Fibroblast of lung (primary cell): ENCODE data around the gene ATF7IP. TPM values are rescaled to one million over a fixed set of nuclear protein-coding genes. Genes with fewer than 3 reads are reported as not detected.

Experiments used
- DNase-seq, 2 donors: peaks; one replicate each; pipeline versions ENCODE4 v3.0.0 to v3.0.0-alpha.2; 2010; ENCODE audit warnings: low read depth in 2 of 2
- H2AFZ ChIP-seq: 2 replicates; pipeline ENCODE4 v1.5.1; 2012; ENCODE audit warnings: low read length, control low read depth, inconsistent platforms
- H3K27ac ChIP-seq: 2 replicates; pipeline ENCODE4 v1.5.1; 2011; ENCODE audit warnings: low read length, control low read depth; ENCODE audit not compliant: insufficient read depth
- H3K27me3 ChIP-seq: 2 replicates; pipeline ENCODE4 v1.5.1; 2011; ENCODE audit warnings: mild to moderate bottlenecking, low read length; ENCODE audit not compliant: control insufficient read depth, insufficient read depth
- H3K36me3 ChIP-seq: 2 replicates; pipeline ENCODE4 v1.5.1; 2011; ENCODE audit warnings: low read length; ENCODE audit not compliant: control insufficient read depth, insufficient read depth
- H3K4me1 ChIP-seq: 2 replicates; pipeline ENCODE4 v1.5.1; 2011; ENCODE audit warnings: low read length; ENCODE audit not compliant: control insufficient read depth, insufficient read depth; ENCODE audit errors: extremely low read depth
- H3K4me2 ChIP-seq: 2 replicates; pipeline ENCODE4 v1.5.1; 2011; ENCODE audit warnings: low read length, control low read depth; ENCODE audit not compliant: insufficient read depth; ENCODE audit errors: extremely low read depth
- H3K4me3 ChIP-seq, 4 experiments: fragments of 200-600 bp in 1 of 4; sonication (generic) in 1 of 4; replicated peaks in 1 of 4; 2 replicates each; pipeline ENCODE4 v1.5.1; 2011 to 2016; ENCODE audit warnings: low read length in 4 of 4, low read depth in 3 of 4, mild to moderate bottlenecking in 3 of 4, control low read depth in 2 of 4, inconsistent platforms in 1 of 4, mixed read lengths in 1 of 4; ENCODE audit not compliant: insufficient read depth in 1 of 4; ENCODE audit errors: control extremely low read depth in 1 of 4
- H3K79me2 ChIP-seq: 2 replicates; pipeline ENCODE4 v1.5.1; 2012; ENCODE audit warnings: mild to moderate bottlenecking, low read length, inconsistent platforms; ENCODE audit not compliant: control insufficient read depth, insufficient read depth
- H3K9ac ChIP-seq: 2 replicates; pipeline ENCODE4 v1.5.1; 2011; ENCODE audit warnings: mild to moderate bottlenecking, low read length, control low read depth; ENCODE audit not compliant: insufficient read depth
- H3K9me3 ChIP-seq: 2 replicates; pipeline ENCODE4 v1.5.1; 2012; ENCODE audit warnings: low read depth, low read length; ENCODE audit not compliant: control insufficient read depth, insufficient read depth
- H4K20me1 ChIP-seq: 2 replicates; pipeline ENCODE4 v1.5.1; 2011; ENCODE audit warnings: low read length; ENCODE audit not compliant: control insufficient read depth, insufficient read depth; ENCODE audit errors: extremely low read depth
- EZH2 ChIP-seq: IDR thresholded peaks from 2 replicates; pipeline ENCODE4 v1.5.1; 2012; ENCODE audit warnings: low read length, control low read depth, mild to moderate bottlenecking; ENCODE audit errors: missing control alignments
- polyA plus RNA-seq, 2 donors: library from polyadenylated mRNA; depleted of rRNA in 1 of 2; stranded (reverse) in 1 of 2; unstranded in 1 of 2; fragments of >200 nt; gene quantifications; 2 replicates each; pipeline ENCODE4 v1.2.1, GENCODE V29; 2011 to 2012; ENCODE audit warnings: missing spikeins in 1 of 2
- total RNA-seq: library from RNA; depleted of rRNA; stranded (reverse); fragments of >200 nt; gene quantifications from 2 replicates; pipeline ENCODE4 v1.2.1, GENCODE V29; 2014
- TF ChIP-seq, protein P1 (sequence below), 2 donors: IDR thresholded peaks in 1 of 2; conservative IDR thresholded peaks in 1 of 2; 1 replicate in 1 of 2; 2 replicates in 1 of 2; pipeline ENCODE4 v1.5.1; 2011 to 2012; ENCODE audit warnings: low read length in 2 of 2, control low read depth in 1 of 2, inconsistent platforms in 1 of 2, low read depth in 1 of 2, mild to moderate bottlenecking in 1 of 2

Gene ATF7IP
- total and polyA plus RNA-seq, 2 donors (not counting 1 experiment from before 2014, with no cell fraction given): 13.1 to 18.0 TPM

GRCh38 chr12:14482361-14482760 lies 116.9 kb downstream of the ATF7IP start:
- Histone ChIP-seq H4K20me1 (no peaks in the 10 kb centered on the region), H3K9ac (no peak overlapping the region), H3K79me2 (no peaks in the 10 kb centered on the region), H3K4me3 (no peak overlapping the region), H3K9me3 (no peaks in the 10 kb centered on the region), H3K4me1 (no peaks in the 10 kb centered on the region), H2AFZ (no peak overlapping the region), H3K4me2 (no peak overlapping the region), H3K27ac (no peak overlapping the region), H3K36me3 (no peaks in the 10 kb centered on the region), H3K27me3 (no peaks in the 10 kb centered on the region)
- DNase-seq: no peak
- TF ChIP-seq, protein P1, sequence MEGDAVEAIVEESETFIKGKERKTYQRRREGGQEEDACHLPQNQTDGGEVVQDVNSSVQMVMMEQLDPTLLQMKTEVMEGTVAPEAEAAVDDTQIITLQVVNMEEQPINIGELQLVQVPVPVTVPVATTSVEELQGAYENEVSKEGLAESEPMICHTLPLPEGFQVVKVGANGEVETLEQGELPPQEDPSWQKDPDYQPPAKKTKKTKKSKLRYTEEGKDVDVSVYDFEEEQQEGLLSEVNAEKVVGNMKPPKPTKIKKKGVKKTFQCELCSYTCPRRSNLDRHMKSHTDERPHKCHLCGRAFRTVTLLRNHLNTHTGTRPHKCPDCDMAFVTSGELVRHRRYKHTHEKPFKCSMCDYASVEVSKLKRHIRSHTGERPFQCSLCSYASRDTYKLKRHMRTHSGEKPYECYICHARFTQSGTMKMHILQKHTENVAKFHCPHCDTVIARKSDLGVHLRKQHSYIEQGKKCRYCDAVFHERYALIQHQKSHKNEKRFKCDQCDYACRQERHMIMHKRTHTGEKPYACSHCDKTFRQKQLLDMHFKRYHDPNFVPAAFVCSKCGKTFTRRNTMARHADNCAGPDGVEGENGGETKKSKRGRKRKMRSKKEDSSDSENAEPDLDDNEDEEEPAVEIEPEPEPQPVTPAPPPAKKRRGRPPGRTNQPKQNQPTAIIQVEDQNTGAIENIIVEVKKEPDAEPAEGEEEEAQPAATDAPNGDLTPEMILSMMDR (conservative IDR thresholded peaks at IDR 0.05 in 1 of 2, IDR thresholded peaks at IDR 0.05 in 1 of 2; ENCODE audit: low read depth in 1 of 2, low read length in 2 of 2): no peak
- no peak for TF ChIP-seq EZH2

- TF ChIP-seq, protein P1 (conservative IDR thresholded peaks at IDR 0.05 in 1 of 2, IDR thresholded peaks at IDR 0.05 in 1 of 2; ENCODE audit: low read depth in 1 of 2, low read length in 2 of 2): no peak
- no peak for TF ChIP-seq EZH2
- DNase-seq: no peak
These were observed 117.4 kb downstream of the ATF7IP start for GRCh38 chr12:14482886-14483285.

DNA sequence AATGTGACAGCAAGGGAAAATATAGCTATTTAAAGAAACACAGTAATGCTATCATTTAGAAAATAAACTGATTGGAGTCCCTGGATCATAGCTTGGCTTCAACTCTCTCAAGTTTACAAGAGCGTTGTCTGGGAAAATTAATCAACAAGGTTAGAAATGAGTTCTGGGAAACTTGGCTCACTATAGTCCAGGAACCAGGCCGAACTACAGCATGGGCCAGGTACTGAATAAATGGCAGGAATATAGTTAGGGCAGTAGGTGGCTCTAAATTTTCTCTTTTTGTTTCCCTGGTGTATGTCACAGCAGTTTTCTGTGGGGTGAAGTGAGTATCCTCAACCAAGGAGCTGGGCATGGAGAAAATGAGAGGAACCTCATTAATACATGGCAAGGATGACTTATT lies 129.8 kb downstream of the ATF7IP start:
- peaks cover 7% of the 10 kb centered on the region for H3K36me3 ChIP-seq

More at GRCh38 chr12:14482886-14483285, 117.4 kb downstream of the ATF7IP start:
- no peaks in the 10 kb centered on the region for H4K20me1 ChIP-seq
- H3K27me3 ChIP-seq: no peaks in the 10 kb centered on the region
- H3K27ac ChIP-seq: no peak overlapping the region
- H3K9ac ChIP-seq: no peak overlapping the region
- no peak overlapping the region for H3K4me2 ChIP-seq
- H3K4me3 ChIP-seq: no peak overlapping the region
- no peaks in the 10 kb centered on the region for H3K79me2 ChIP-seq
- no peaks in the 10 kb centered on the region for H3K4me1 ChIP-seq
- no peak overlapping the region for H2AFZ ChIP-seq
- no peaks in the 10 kb centered on the region for H3K9me3 ChIP-seq
- H3K36me3 ChIP-seq: no peaks in the 10 kb centered on the region

More for the DNA sequence above, 129.8 kb downstream of the ATF7IP start:
- no peaks in the 10 kb centered on the region for H4K20me1 ChIP-seq
- H3K4me1 ChIP-seq: no peaks in the 10 kb centered on the region
- no peak for TF ChIP-seq EZH2
- TF ChIP-seq, protein P1 (conservative IDR thresholded peaks at IDR 0.05 in 1 of 2, IDR thresholded peaks at IDR 0.05 in 1 of 2; ENCODE audit: low read depth in 1 of 2, low read length in 2 of 2): no peak
- no peak overlapping the region for H3K9ac ChIP-seq
- no peak overlapping the region for H2AFZ ChIP-seq
- no peaks in the 10 kb centered on the region for H3K27me3 ChIP-seq
- H3K4me3 ChIP-seq: no peak overlapping the region
- H3K4me2 ChIP-seq: no peak overlapping the region
- no peak for DNase-seq
- no peak overlapping the region for H3K27ac ChIP-seq
- no peaks in the 10 kb centered on the region for H3K79me2 ChIP-seq
- H3K9me3 ChIP-seq: no peaks in the 10 kb centered on the region
